T-helper 2 cell treated with Interferon-gamma antibody and Interleukin-4, amounts not matched to agents 5 μg/mL and 100 μg/mL, for 36 hours (primary cell): ENCODE measurements around the gene ADORA2A.
A peak's percentile ranks its signal among the peaks of the same experiment; 100 is the strongest.

ENCODE experiments used
- DNase-seq: peaks from one replicate; pipeline ENCODE4 v3.0.0; 2021; ENCODE audit warnings: low spot score
- H3K27ac Mint-ChIP-seq: one replicate; pipeline ENCODE4 v1.8.0; 2021; ENCODE audit warnings: mild to moderate bottlenecking, mixed read lengths
- H3K27me3 Mint-ChIP-seq: one replicate; pipeline ENCODE4 v1.8.0; 2021; ENCODE audit warnings: low read depth, mixed read lengths
- H3K36me3 Mint-ChIP-seq: one replicate; pipeline ENCODE4 v1.8.0; 2021; ENCODE audit warnings: low read depth, mixed read lengths
- H3K4me1 Mint-ChIP-seq: one replicate; pipeline ENCODE4 v1.8.0; 2021; ENCODE audit warnings: low read depth, mixed read lengths
- H3K4me3 Mint-ChIP-seq: one replicate; pipeline ENCODE4 v1.8.0; 2022; ENCODE audit warnings: mild to moderate bottlenecking, moderate library complexity, mixed read lengths
- H3K9me3 Mint-ChIP-seq: one replicate; pipeline ENCODE4 v1.8.0; 2021; ENCODE audit warnings: mixed read lengths

Gene ADORA2A

GRCh38 chr22:24437741-24438328 is 10.4 kb downstream of the ADORA2A start:
- Mint-ChIP-seq H3K27ac (peak overlapping the region; percentile 74), H3K4me1 (peaks cover 47% of the 10 kb centered on the region), H3K9me3 (no peaks in the 10 kb centered on the region), H3K27me3 (no peaks in the 10 kb centered on the region), H3K36me3 (peaks cover 30% of the 10 kb centered on the region), H3K4me3 (no peak overlapping the region)
- DNase-seq = no peak

GRCh38 chr22:24440270-24440717 is 12.9 kb downstream of the ADORA2A start:
- no peaks in the 10 kb centered on the region for H3K27me3 Mint-ChIP-seq
- no peaks in the 10 kb centered on the region for H3K9me3 Mint-ChIP-seq
- no peak overlapping the region for H3K4me3 Mint-ChIP-seq
- peaks cover 26% of the 10 kb centered on the region for H3K36me3 Mint-ChIP-seq
- DNase-seq = no peak
- no peak overlapping the region for H3K27ac Mint-ChIP-seq
- peaks cover 28% of the 10 kb centered on the region for H3K4me1 Mint-ChIP-seq

GRCh38 chr22:24440718-24441405 is 13.5 kb downstream of the ADORA2A start:
- no peaks in the 10 kb centered on the region for H3K9me3 Mint-ChIP-seq
- no peak overlapping the region for H3K4me3 Mint-ChIP-seq
- no peaks in the 10 kb centered on the region for H3K27me3 Mint-ChIP-seq
- peaks cover 26% of the 10 kb centered on the region for H3K4me1 Mint-ChIP-seq
- H3K36me3 Mint-ChIP-seq = peaks cover 26% of the 10 kb centered on the region
- DNase-seq = no peak
- H3K27ac Mint-ChIP-seq = no peak overlapping the region

GRCh38 chr22:24441406-24442351 is 14.3 kb downstream of the ADORA2A start:
- Mint-ChIP-seq H3K27ac (no peak overlapping the region), H3K4me3 (no peak overlapping the region), H3K27me3 (no peaks in the 10 kb centered on the region), H3K4me1 (peaks cover 22% of the 10 kb centered on the region), H3K36me3 (peaks cover 23% of the 10 kb centered on the region), H3K9me3 (no peaks in the 10 kb centered on the region)
- DNase-seq = no peak

- H3K9me3 Mint-ChIP-seq = no peaks in the 10 kb centered on the region
- H3K4me3 Mint-ChIP-seq = no peak overlapping the region
- DNase-seq = no peak
- peaks cover 21% of the 10 kb centered on the region for H3K36me3 Mint-ChIP-seq
- H3K27ac Mint-ChIP-seq = no peak overlapping the region
- no peaks in the 10 kb centered on the region for H3K27me3 Mint-ChIP-seq
- H3K4me1 Mint-ChIP-seq = peaks cover 21% of the 10 kb centered on the region
These were observed 14.9 kb downstream of the ADORA2A start for GRCh38 chr22:24442352-24442744.

GRCh38 chr22:24443668-24444067 is 16.3 kb downstream of the ADORA2A start:
- no peak for DNase-seq
- Mint-ChIP-seq H3K4me1 (peaks cover 11% of the 10 kb centered on the region), H3K27me3 (no peaks in the 10 kb centered on the region), H3K4me3 (no peak overlapping the region), H3K36me3 (peaks cover 21% of the 10 kb centered on the region), H3K27ac (no peak overlapping the region), H3K9me3 (no peaks in the 10 kb centered on the region)

GRCh38 chr22:24444251-24444650 is 16.9 kb downstream of the ADORA2A start:
- peaks cover 11% of the 10 kb centered on the region for H3K4me1 Mint-ChIP-seq
- H3K4me3 Mint-ChIP-seq = no peak overlapping the region
- no peaks in the 10 kb centered on the region for H3K27me3 Mint-ChIP-seq
- no peaks in the 10 kb centered on the region for H3K9me3 Mint-ChIP-seq
- DNase-seq = no peak
- peaks cover 19% of the 10 kb centered on the region for H3K36me3 Mint-ChIP-seq
- H3K27ac Mint-ChIP-seq = no peak overlapping the region

- Mint-ChIP-seq H3K9me3 (no peaks in the 10 kb centered on the region), H3K4me1 (peaks cover 11% of the 10 kb centered on the region), H3K36me3 (peaks cover 17% of the 10 kb centered on the region), H3K4me3 (no peak overlapping the region), H3K27ac (no peak overlapping the region), H3K27me3 (no peaks in the 10 kb centered on the region)
- DNase-seq = no peak
These were observed 17.5 kb downstream of the ADORA2A start for GRCh38 chr22:24444729-24445466.

- Mint-ChIP-seq H3K36me3 (peaks cover 16% of the 10 kb centered on the region), H3K4me1 (peaks cover 9% of the 10 kb centered on the region), H3K4me3 (no peak overlapping the region), H3K27ac (no peak overlapping the region), H3K9me3 (no peaks in the 10 kb centered on the region), H3K27me3 (no peaks in the 10 kb centered on the region)
- peak; percentile 50 for DNase-seq
These were observed 18.3 kb downstream of the ADORA2A start for GRCh38 chr22:24445481-24446259.

GRCh38 chr22:24446260-24446611 is 18.8 kb downstream of the ADORA2A start:
- Mint-ChIP-seq H3K9me3 (no peaks in the 10 kb centered on the region), H3K4me3 (no peak overlapping the region), H3K36me3 (peaks cover 11% of the 10 kb centered on the region), H3K27ac (no peak overlapping the region), H3K27me3 (no peaks in the 10 kb centered on the region), H3K4me1 (peaks cover 6% of the 10 kb centered on the region)
- DNase-seq = no peak

GRCh38 chr22:24450610-24451009 is 23.2 kb downstream of the ADORA2A start:
- H3K4me3 Mint-ChIP-seq = no peak overlapping the region
- no peak for DNase-seq
- no peaks in the 10 kb centered on the region for H3K9me3 Mint-ChIP-seq
- peaks cover 5% of the 10 kb centered on the region for H3K4me1 Mint-ChIP-seq
- H3K27me3 Mint-ChIP-seq = peaks cover 8% of the 10 kb centered on the region
- no peak overlapping the region for H3K27ac Mint-ChIP-seq
- no peaks in the 10 kb centered on the region for H3K36me3 Mint-ChIP-seq

- H3K4me3 Mint-ChIP-seq = no peak overlapping the region
- H3K27ac Mint-ChIP-seq = no peak overlapping the region
These were observed 23.8 kb downstream of the ADORA2A start for GRCh38 chr22:24451162-24451561.

GRCh38 chr22:24453853-24454252 is 26.5 kb downstream of the ADORA2A start:
- Mint-ChIP-seq H3K27ac (no peak overlapping the region), H3K27me3 (peaks cover 8% of the 10 kb centered on the region), H3K36me3 (no peaks in the 10 kb centered on the region), H3K9me3 (no peaks in the 10 kb centered on the region), H3K4me3 (no peak overlapping the region), H3K4me1 (peaks cover 5% of the 10 kb centered on the region)
- DNase-seq = no peak

More at GRCh38 chr22:24451162-24451561, 23.8 kb downstream of the ADORA2A start:
- H3K9me3 Mint-ChIP-seq = no peaks in the 10 kb centered on the region
- no peaks in the 10 kb centered on the region for H3K36me3 Mint-ChIP-seq
- no peak for DNase-seq
- peaks cover 8% of the 10 kb centered on the region for H3K27me3 Mint-ChIP-seq
- peaks cover 5% of the 10 kb centered on the region for H3K4me1 Mint-ChIP-seq
